ENCODE results near the gene CDC27.
"Not testable (repeated sequence)": the region's sequence is repeated elsewhere in the genome, so short reads cannot be mapped to it uniquely, and the experiment has no call there.

Gene CDC27

DNA sequence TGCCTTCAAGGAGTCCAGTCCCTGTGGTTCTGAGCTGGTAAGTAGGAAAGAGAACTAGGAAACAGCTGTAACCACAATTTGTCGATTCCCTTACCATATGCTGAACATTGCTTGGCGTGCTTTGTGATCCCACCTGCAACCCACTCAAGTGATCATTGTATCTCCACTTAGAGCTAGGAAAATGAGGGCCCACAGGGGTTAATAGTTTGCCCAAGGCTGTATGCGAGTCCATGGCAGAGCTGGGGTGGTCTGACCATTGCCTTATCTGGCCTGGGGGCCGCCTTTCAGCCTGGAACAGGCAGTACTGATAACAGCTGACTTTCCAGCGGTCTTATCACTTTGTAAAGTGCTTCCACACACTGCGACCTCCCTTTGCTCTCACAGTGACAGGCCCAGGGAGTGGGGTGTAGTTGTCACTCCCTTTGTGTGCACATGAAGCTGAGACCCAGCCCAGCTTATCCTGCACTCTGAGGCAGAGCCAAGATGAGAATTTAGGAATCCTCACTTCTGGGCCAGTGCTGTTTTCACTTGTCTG, 29.9 kb upstream of the CDC27 start:
- no peak for DNase-seq

GRCh38 chr17:47217279-47217678, 28.2 kb upstream of the CDC27 start:
- DNase-seq, result not testable (repeated sequence)

DNA sequence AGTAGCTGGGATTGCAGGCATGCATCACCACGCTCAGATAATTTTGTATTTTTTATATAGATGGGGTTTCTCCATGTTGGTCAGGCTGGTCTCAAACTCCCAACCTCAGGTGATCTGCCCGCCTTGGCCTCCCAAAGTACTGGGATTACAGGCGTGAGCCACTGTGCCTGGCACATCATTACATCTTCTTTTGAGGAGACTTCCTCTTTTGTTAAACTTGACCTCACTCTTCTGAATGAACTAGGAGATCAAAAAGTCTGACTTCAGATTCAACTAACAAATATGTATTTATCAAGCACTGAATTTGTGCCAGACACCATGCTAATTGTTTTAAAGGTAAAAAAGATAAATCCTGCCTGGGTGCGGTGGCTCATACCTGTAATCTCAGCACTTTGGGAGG, 27.7 kb upstream of the CDC27 start:
- DNase-seq, result not testable (repeated sequence)

GRCh38 chr17:47214931-47215330, 25.8 kb upstream of the CDC27 start:
- DNase-seq, result no peak

GRCh38 chr17:47213540-47213939, 24.4 kb upstream of the CDC27 start:
- no peak for DNase-seq

DNA sequence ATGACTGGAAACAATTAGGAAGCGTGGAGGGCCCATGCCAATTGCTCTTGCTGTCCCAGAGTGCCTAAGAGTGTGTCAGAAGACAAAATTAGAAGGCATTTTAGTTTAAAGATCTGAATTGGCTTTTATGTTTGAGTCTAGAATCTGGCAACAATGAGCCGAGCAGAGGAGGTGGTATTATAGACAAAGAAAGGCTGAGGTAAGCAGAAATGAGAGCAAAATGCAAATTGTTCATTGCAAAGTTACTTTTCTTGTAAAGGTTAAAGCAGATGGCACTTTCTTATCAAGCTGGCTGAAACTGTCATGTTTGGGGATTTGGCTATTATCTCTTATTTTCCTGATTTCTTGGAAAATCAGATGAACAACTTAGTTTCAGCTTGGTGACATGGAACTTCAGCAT, 23.4 kb upstream of the CDC27 start:
- no peak for DNase-seq

DNA sequence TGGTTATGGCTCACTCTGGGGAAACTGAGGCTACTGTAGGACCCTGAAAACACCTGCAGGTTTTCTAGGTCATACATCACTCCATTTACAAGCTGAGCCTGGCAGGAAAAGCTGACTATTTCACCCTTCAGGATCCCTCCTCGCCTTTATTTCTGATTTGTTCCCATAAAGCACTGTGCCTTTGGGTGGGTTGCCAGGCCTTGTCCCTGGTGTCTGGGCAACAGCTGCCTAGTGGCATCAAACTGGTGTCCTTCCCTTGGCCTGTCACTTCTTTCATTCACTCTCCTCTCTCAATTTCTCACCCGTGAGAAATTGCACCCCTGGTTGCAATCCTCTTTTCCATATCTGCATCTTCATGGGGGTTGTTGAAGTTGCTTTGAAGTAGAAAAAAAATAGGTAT, 21.7 kb upstream of the CDC27 start:
- DNase-seq, result no peak

GRCh38 chr17:47210105-47210504, 21.0 kb upstream of the CDC27 start:
- no peak for DNase-seq

DNA sequence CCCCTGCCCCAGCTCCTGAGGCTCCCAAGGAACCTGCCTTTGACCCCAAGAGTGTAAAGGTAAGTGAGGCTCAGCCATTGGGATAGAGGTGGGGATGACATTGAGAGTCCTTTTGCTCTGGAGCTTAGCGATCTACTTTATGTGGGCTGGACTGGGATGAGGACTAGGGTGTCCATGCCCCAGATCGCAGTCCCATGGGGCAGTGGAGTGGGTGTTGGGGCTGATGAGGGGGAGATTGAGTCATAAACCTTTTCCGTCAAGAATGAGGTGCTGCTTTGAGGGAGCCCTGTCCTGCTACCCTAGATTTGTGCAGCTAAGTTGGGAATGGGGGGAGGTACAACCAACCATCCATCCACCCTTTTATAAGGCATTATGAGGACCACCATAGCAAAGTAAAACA, 20.4 kb upstream of the CDC27 start:
- no peak for DNase-seq

- DNase-seq, result no peak
Observed at GRCh38 chr17:47208744-47209488, 19.8 kb upstream of the CDC27 start, which contains the start of gene MYL4. Gene MYL4 (plus strand): TSS chr17:47209348. CDS start chr17:47209423, 75 bp downstream.

DNA sequence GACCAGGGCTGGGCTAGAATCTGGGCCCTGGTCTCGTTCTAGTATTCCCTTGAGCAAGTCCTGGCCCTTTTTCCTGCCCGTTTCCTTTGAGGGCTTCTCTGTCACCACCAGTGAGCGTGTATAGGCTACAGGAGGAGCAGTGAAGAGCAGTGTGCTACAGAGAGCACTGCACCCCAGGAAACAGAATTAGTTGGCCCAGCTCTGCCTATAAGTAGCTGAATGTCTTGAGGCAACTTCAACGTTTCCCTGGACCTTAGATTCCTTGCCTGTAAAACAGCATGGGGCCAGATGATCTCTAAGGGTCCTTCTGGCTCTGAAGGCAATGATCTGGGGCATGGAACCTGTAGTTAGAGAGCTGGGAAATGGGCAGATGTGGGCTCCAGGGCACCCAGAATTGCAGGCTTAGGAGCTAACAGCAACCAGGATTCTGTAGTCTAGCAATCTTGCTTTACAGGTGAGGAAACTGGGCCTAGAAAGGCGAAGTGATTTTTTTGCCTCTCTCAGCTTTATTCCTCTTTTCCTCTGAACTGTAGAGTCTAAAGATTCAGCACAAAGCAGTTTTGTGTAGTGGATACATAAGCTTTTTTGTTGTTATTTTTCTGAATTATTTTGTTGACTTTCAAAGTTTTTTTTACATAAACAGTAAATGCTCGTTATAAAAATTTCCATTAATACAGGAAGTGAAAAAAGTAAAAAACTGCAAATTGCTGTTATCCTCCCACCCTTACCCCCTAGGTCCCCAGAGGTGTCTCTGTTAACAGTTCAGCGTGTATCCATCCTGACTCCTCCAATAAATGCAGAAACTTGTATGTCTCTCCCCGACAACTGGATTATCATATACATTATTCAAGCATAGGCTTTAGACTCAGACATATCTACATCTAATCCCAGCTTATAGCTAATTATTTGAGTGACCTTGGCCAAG, 18.3 kb upstream of the CDC27 start:
- DNase-seq, result no peak

- DNase-seq, result peak; percentile 41 to 73
Observed at GRCh38 chr17:47205419-47205963, 16.4 kb upstream of the CDC27 start.

GRCh38 chr17:47204722-47205418, 15.8 kb upstream of the CDC27 start:
- DNase-seq, result peak in 1 of 2 experiments; percentile 23

- DNase-seq, result peak in 1 of 2 experiments; percentile 53
Observed at GRCh38 chr17:47203984-47204721, 15.1 kb upstream of the CDC27 start.

- no peak for DNase-seq
Observed at GRCh38 chr17:47201166-47201565, 12.1 kb upstream of the CDC27 start.

DNA sequence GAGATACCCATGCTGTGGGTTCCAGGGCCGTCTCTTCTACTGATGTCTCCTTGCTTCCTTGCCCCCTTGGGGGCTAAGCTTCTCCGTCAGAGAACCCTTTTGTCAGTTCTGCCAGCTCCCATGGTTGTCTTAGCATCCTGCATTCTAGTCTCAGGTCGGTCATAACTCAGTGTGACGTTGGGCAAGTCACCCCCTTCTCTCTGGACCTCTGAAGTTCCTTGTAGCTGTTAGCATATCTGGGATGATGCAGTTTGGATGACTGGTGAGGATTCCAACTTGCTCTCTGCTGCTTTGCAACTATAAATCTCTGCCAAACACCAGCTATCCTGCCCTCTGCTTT, 11.2 kb upstream of the CDC27 start:
- DNase-seq, result no peak

DNA sequence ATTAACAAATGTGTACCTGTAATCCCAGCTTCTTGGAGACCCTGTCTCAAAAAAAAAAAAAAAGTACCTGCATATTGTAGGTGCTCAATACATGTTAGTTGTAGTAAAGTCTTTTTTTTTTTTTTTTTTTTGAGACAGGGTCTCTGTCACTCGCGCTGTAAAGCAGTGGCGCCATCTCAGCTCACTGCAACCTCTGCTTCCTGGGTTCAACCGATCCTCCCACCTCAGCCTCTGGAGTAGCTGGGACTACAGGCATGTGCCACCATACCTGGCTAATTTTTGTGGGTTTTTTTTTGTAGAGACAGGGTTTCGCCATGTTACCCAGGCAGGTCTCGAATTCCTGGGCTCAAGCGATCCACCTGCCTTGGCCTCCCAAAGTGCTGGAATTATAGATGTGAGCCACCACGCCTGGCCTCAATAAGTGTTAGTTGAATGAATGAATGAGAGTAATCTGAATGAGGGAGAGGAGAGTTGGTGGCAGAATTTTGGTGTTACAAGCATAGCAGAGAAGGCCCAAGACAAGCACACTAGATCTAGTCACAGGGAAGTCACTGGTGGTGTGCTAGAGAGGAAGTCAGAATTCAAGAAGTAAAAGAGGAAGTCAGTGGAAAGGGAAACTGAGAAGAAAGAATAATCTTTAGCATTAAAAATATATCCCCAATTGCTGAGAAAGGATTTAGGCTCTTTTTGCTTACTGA, 10.7 kb upstream of the CDC27 start:
- DNase-seq, result no peak

DNA sequence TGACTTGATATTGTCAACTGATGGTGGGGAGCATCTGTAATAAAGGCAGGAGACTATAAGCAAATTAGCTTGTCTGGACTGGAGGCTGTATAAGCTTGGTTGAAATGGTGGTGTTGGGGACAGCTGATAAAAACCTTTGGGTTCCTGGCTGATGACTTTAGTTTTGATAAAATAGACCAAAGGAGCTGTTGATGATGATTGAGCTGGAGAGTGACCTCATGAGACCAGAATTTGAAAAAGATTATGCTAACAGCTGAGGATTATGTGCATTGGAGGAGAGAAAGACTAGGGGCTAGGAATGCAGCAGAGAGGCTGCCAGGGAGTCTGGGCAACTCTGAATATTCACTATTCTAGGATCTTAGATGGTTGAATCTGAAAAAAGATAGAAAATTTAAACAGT, 8.7 kb upstream of the CDC27 start:
- no peak for DNase-seq

GRCh38 chr17:47193931-47194511, 4.9 kb upstream of the CDC27 start:
- DNase-seq, result no peak

DNA sequence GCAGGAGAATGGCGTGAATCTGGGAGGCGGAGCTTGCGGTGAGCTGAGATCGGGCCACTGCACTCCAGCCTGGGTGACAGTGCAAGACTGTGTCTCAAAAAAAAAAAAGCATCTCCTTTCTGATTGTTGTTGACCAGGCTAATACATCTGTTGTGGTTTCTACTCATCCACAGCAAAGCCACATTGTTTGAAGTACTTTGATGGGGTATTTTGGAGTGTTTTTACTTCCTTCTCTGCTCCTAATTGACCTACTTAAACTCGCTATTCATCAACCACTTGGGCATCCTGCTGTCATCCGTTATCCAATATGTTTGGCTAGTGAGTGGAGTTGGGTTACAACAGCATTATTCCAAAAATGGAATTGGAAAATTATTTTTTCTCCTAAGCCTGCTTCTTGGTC, 3.5 kb upstream of the CDC27 start:
- no peak for DNase-seq

- no peak for DNase-seq
Observed at GRCh38 chr17:47190770-47191169, 1.7 kb upstream of the CDC27 start.

All from stimulated activated CD4-positive, alpha-beta T cell treated with anti-CD3 and anti-CD28 coated beads, Interleukin-4, amount 100 ng/mL, for 4 hours (primary cell).